NB4 (cell line): ENCODE data around the gene FOXJ1.
"Not testable (repeated sequence)": the region's sequence is repeated elsewhere in the genome, so short reads cannot be mapped to it uniquely, and the experiment has no call there.

Experiments used
- DNase-seq: peaks from one replicate; pipeline ENCODE4 v3.0.0; 2010; ENCODE audit warnings: low read depth
- H3K4me3 ChIP-seq: one replicate; pipeline ENCODE4 v1.5.1; 2011; ENCODE audit warnings: mild to moderate bottlenecking, low read depth, low read length, moderate library complexity
- CTCF ChIP-seq: IDR thresholded peaks from one replicate; pipeline ENCODE4 v1.5.1; 2012; ENCODE audit warnings: low read depth, low read length
- MAX ChIP-seq: IDR thresholded peaks from 2 replicates; pipeline ENCODE4 v1.6.1; 2011; ENCODE audit warnings: low read depth, low read length
- MYC ChIP-seq: IDR thresholded peaks from 2 replicates; pipeline ENCODE4 v1.6.1; 2011; ENCODE audit warnings: low read depth, low read length
- POLR2A ChIP-seq: IDR thresholded peaks from 2 replicates; pipeline ENCODE4 v1.6.1; 2011; ENCODE audit warnings: mild to moderate bottlenecking; ENCODE audit not compliant: insufficient read length; ENCODE audit errors: extremely low read depth

Gene FOXJ1

GRCh38 chr17:76141212-76142038 is at the start of gene FOXJ1:
Gene FOXJ1, minus strand, starts transcription at chr17:76141245. Its CDS starts 850 bp downstream, at chr17:76140395.
- peak; percentile 86 for DNase-seq
- TF ChIP-seq MYC (no peak), CTCF (no peak)
- no peak within 1 kb of the TSS for H3K4me3 ChIP-seq

GRCh38 chr17:76189741-76190140 is 48.7 kb upstream of the FOXJ1 start:
- no peak overlapping the region for H3K4me3 ChIP-seq
- DNase-seq = no peak
- TF ChIP-seq CTCF (no peak), MYC (no peak), MAX (no peak), POLR2A (no peak)

- no peak overlapping the region for H3K4me3 ChIP-seq
- no peak for DNase-seq
- TF ChIP-seq CTCF (no peak), POLR2A (no peak), MAX (no peak), MYC (no peak)
Measured at GRCh38 chr17:76189247-76189646, 48.2 kb upstream of the FOXJ1 start.

GRCh38 chr17:76188213-76189016 is 47.4 kb upstream of the FOXJ1 start:
- DNase-seq = no peak

GRCh38 chr17:76186774-76187173 is 45.7 kb upstream of the FOXJ1 start:
- DNase-seq, H3K4me3 ChIP-seq: not testable (repeated sequence)

More at GRCh38 chr17:76188213-76189016, 47.4 kb upstream of the FOXJ1 start:
- TF ChIP-seq MYC (no peak), CTCF (no peak), POLR2A (no peak), MAX (no peak)
- no peak overlapping the region for H3K4me3 ChIP-seq

- no peak overlapping the region for H3K4me3 ChIP-seq
- TF ChIP-seq MAX (no peak), MYC (no peak), POLR2A (no peak), CTCF (no peak)
- no peak for DNase-seq
Measured at GRCh38 chr17:76184290-76184689, 43.2 kb upstream of the FOXJ1 start.
